Activated T-helper 2 cell treated with anti-CD3 and anti-CD28 coated beads, Interferon-gamma antibody, Interleukin-2, Interleukin-4, amounts not matched to agents 10 μg/mL and 5 μg/mL and 100 μg/mL, durations not matched to agents 14 hours and 24 hours and 36 hours (primary cell): Measurements from ENCODE around the gene CDK15. TPM values are rescaled to one million over a fixed set of nuclear protein-coding genes. Genes with fewer than 3 reads are reported as not detected.

ENCODE experiments used
- total RNA-seq: library from RNA; stranded (reverse); gene quantifications from 2 replicates; pipeline ENCODE4 v1.2.3, GENCODE V29; 2022

CDK15 gene
- total RNA-seq, 1 donor from 2014 or later, result not detected

Other genes with a start within 250 kb of the CDK15 start
- gene TMEM237, start 163.0 kb upstream of the CDK15 start, total RNA-seq, result 19.8 and 20.1 TPM in 2 replicates
- not detected in 2 replicates for gene MPP4, start 107.9 kb upstream of the CDK15 start, total RNA-seq
- gene ALS2, start 25.6 kb upstream of the CDK15 start, total RNA-seq, result 11.3 and 14.3 TPM in 2 replicates
- 1.1 and 1.4 TPM in 2 replicates for gene FZD7, start 227.3 kb downstream of the CDK15 start, total RNA-seq